Muscle layer of duodenum (tissue), 2 donors: ENCODE measurements around the gene LDB2.

Experiments used
- H3K27ac ChIP-seq: one replicate; pipeline ENCODE4 v1.7.0; 2013; ENCODE audit warnings: mild to moderate bottlenecking, low read length
- H3K27me3 ChIP-seq: one replicate; pipeline ENCODE4 v1.7.0; 2013; ENCODE audit warnings: low read depth, mild to moderate bottlenecking, control low read depth, low read length
- H3K36me3 ChIP-seq, 2 donors: one replicate each; pipeline ENCODE4 v1.7.0; 2013; ENCODE audit warnings: low read length in 2 of 2, control low read depth in 1 of 2, mild to moderate bottlenecking in 1 of 2; ENCODE audit not compliant: insufficient read depth in 2 of 2, control insufficient read depth in 1 of 2
- H3K4me1 ChIP-seq, 2 donors: one replicate each; pipeline ENCODE4 v1.7.0; 2013; ENCODE audit warnings: low read length in 2 of 2, mild to moderate bottlenecking in 2 of 2, control low read depth in 1 of 2, moderate library complexity in 1 of 2; ENCODE audit not compliant: insufficient read depth in 2 of 2, control insufficient read depth in 1 of 2
- H3K4me3 ChIP-seq, 2 donors: one replicate each; pipeline ENCODE4 v1.7.0; 2013; ENCODE audit warnings: low read length in 2 of 2, low read depth in 1 of 2, mild to moderate bottlenecking in 1 of 2
- H3K9me3 ChIP-seq, 2 donors: one replicate each; pipeline ENCODE4 v1.7.0; 2013; ENCODE audit warnings: low read length in 2 of 2, control low read depth in 1 of 2, mild to moderate bottlenecking in 1 of 2; ENCODE audit not compliant: control insufficient read depth in 1 of 2
- donor health status: healthy.

Gene LDB2

GRCh38 chr4:16492872-16493271, 405.6 kb downstream of the LDB2 start:
- H3K4me1 ChIP-seq = no peaks in the 10 kb centered on the region
- H3K27me3 ChIP-seq = no peaks in the 10 kb centered on the region
- H3K4me3 ChIP-seq = no peak overlapping the region
- H3K27ac ChIP-seq = no peak overlapping the region
- H3K9me3 ChIP-seq = no peaks in the 10 kb centered on the region
- no peaks in the 10 kb centered on the region for H3K36me3 ChIP-seq

GRCh38 chr4:16489226-16489625, 409.2 kb downstream of the LDB2 start:
- Histone ChIP-seq H3K36me3 (no peaks in the 10 kb centered on the region), H3K4me1 (no peaks in the 10 kb centered on the region), H3K4me3 (no peak overlapping the region), H3K27me3 (no peaks in the 10 kb centered on the region), H3K9me3 (no peaks in the 10 kb centered on the region), H3K27ac (no peak overlapping the region)

GRCh38 chr4:16488084-16488483, 410.4 kb downstream of the LDB2 start:
- no peaks in the 10 kb centered on the region for H3K36me3 ChIP-seq
- H3K4me3 ChIP-seq = no peak overlapping the region
- H3K27me3 ChIP-seq = no peaks in the 10 kb centered on the region
- no peaks in the 10 kb centered on the region for H3K9me3 ChIP-seq
- no peak overlapping the region for H3K27ac ChIP-seq
- no peaks in the 10 kb centered on the region for H3K4me1 ChIP-seq

- Histone ChIP-seq H3K9me3 (no peaks in the 10 kb centered on the region), H3K4me1 (no peaks in the 10 kb centered on the region), H3K27me3 (no peaks in the 10 kb centered on the region), H3K4me3 (no peak overlapping the region), H3K36me3 (no peaks in the 10 kb centered on the region), H3K27ac (no peak overlapping the region)
Observed at GRCh38 chr4:16484711-16485110, 413.7 kb downstream of the LDB2 start.

GRCh38 chr4:16483540-16483939, 414.9 kb downstream of the LDB2 start:
- Histone ChIP-seq H3K36me3 (no peaks in the 10 kb centered on the region), H3K4me3 (no peak overlapping the region), H3K27ac (no peak overlapping the region)

GRCh38 chr4:16480011-16480410, 418.4 kb downstream of the LDB2 start:
- no peaks in the 10 kb centered on the region for H3K27me3 ChIP-seq
- H3K9me3 ChIP-seq = peaks cover 0 to 5% of the 10 kb centered on the region in 2 donors
- H3K36me3 ChIP-seq = no peaks in the 10 kb centered on the region
- no peaks in the 10 kb centered on the region for H3K4me1 ChIP-seq
- no peak overlapping the region for H3K27ac ChIP-seq
- H3K4me3 ChIP-seq = no peak overlapping the region

More at GRCh38 chr4:16483540-16483939, 414.9 kb downstream of the LDB2 start:
- H3K4me1 ChIP-seq = no peaks in the 10 kb centered on the region
- no peaks in the 10 kb centered on the region for H3K27me3 ChIP-seq
- H3K9me3 ChIP-seq = no peaks in the 10 kb centered on the region

GRCh38 chr4:16472537-16472936, 425.9 kb downstream of the LDB2 start:
- no peak overlapping the region for H3K27ac ChIP-seq
- no peaks in the 10 kb centered on the region for H3K4me1 ChIP-seq
- H3K4me3 ChIP-seq = no peak overlapping the region
- no peaks in the 10 kb centered on the region for H3K36me3 ChIP-seq
- peaks cover 7 to 12% of the 10 kb centered on the region in 2 donors for H3K9me3 ChIP-seq
- H3K27me3 ChIP-seq = no peaks in the 10 kb centered on the region

GRCh38 chr4:16467061-16467460, 431.4 kb downstream of the LDB2 start:
- Histone ChIP-seq H3K4me1 (no peaks in the 10 kb centered on the region), H3K27ac (no peak overlapping the region), H3K36me3 (no peaks in the 10 kb centered on the region), H3K9me3 (peaks cover 2 to 4% of the 10 kb centered on the region in 2 donors), H3K4me3 (no peak overlapping the region), H3K27me3 (no peaks in the 10 kb centered on the region)

GRCh38 chr4:16466581-16466980, 431.9 kb downstream of the LDB2 start:
- H3K9me3 ChIP-seq = no peaks in the 10 kb centered on the region
- H3K27ac ChIP-seq = no peak overlapping the region
- H3K4me1 ChIP-seq = no peaks in the 10 kb centered on the region
- H3K36me3 ChIP-seq = no peaks in the 10 kb centered on the region
- H3K27me3 ChIP-seq = no peaks in the 10 kb centered on the region
- H3K4me3 ChIP-seq = no peak overlapping the region

GRCh38 chr4:16464651-16465050, 433.8 kb downstream of the LDB2 start:
- Histone ChIP-seq H3K27me3 (no peaks in the 10 kb centered on the region), H3K4me1 (no peaks in the 10 kb centered on the region), H3K9me3 (no peaks in the 10 kb centered on the region), H3K27ac (no peak overlapping the region), H3K36me3 (no peaks in the 10 kb centered on the region), H3K4me3 (no peak overlapping the region)

GRCh38 chr4:16462656-16463055, 435.8 kb downstream of the LDB2 start:
- H3K9me3 ChIP-seq = no peaks in the 10 kb centered on the region
- no peaks in the 10 kb centered on the region for H3K4me1 ChIP-seq
- no peak overlapping the region for H3K27ac ChIP-seq
- H3K36me3 ChIP-seq = no peaks in the 10 kb centered on the region
- no peaks in the 10 kb centered on the region for H3K27me3 ChIP-seq
- H3K4me3 ChIP-seq = no peak overlapping the region

GRCh38 chr4:16461362-16461761, 437.1 kb downstream of the LDB2 start:
- H3K27ac ChIP-seq = no peak overlapping the region
- no peak overlapping the region for H3K4me3 ChIP-seq
- H3K4me1 ChIP-seq = no peaks in the 10 kb centered on the region
- H3K9me3 ChIP-seq = no peaks in the 10 kb centered on the region
- no peaks in the 10 kb centered on the region for H3K36me3 ChIP-seq
- H3K27me3 ChIP-seq = no peaks in the 10 kb centered on the region
